ENCODE measurements around the gene TCF12.

The TCF12 gene

GRCh38 chr15:57018151-57018550 lies 99.7 kb downstream of the TCF12 start:
- DNase-seq (ENCODE audit: low spot score), result no peak

DNA sequence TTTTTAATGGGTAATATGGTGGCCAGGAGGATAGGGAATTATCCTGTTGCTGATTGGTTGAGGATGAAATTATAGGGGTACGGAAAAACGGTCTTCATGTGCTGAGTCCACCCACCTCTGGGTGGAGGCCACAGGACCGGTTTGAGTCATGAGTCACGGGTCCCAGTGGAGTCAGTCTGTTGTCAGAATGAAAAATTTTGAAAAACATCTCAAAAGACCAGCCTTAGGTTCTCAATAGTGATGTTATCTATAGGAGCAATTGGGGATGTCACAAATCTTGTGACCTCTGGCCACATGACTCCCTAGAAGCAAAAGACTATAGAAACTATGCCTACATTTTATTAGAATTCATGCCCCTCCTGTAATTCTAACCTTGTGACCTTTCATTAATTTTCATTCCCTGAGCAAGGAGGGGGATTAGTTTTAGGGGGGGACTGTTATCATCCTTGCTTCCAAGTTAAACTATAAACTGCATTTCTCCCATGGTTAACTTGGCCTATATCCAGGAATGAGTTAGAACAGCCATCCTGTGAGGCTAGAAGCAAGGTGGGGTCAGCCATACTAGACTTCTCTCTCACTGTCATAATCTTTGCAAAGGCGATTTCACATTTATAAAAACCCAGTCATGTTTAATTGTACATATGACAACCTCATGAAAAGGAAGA lies 101.2 kb downstream of the TCF12 start:
- DNase-seq (ENCODE audit: low spot score), result no peak

DNA sequence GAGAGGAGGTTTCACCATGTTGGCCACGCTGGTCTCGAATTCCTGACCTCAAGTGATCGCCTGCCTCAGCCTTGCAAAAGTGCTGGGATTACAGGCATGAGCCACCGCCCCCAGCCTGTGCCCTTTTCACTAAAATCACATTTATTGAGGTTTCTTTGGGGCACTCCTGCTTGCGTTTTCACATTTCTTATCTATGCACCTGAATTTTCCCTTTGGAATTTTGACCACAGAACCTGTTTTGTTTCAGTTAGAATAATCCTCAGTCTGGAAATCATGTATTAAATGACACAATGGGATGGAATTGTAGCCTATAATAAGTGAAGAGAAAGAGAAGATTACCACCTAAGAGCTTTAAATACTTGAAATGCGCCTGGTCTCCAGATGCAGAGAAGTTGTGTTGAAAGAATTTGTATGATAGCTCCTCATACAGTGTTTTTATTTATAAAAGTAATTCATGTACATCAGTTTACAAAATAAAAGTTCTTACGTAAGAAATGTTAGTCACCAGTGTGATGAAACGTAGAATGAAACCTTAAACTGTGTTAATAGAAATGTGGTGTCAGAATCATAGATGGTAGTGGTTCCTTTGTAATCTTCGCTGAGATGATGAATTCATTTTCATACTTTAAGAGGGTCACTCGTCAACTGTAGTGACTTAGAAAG lies 107.0 kb downstream of the TCF12 start:
- DNase-seq (ENCODE audit: low spot score), result no peak

GRCh38 chr15:57026016-57026592 lies 107.7 kb downstream of the TCF12 start:
- DNase-seq (ENCODE audit: low spot score), result no peak

DNA sequence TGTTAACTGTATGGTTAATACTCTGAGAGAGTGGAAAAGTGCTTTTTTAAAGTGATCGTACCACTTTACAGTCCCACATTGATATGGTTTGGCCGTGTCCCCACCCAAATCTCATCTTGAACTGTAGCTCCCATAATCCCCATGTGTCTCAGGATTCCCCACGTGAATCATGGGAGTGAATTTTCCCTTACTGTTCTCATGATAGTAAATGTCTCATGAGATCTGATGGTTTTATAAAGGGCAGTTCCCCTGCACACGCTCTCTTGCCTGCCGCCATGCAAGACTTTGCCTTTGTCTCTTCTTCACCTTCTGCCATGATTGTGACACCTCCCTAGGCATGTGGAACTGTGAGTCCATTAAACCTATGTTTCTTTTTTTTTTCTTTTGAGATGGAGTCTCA lies 109.2 kb downstream of the TCF12 start:
- no peak for DNase-seq (ENCODE audit: low spot score)

- DNase-seq (ENCODE audit: low spot score), result no peak
These were observed 109.7 kb downstream of the TCF12 start for GRCh38 chr15:57028176-57028575.

- no peak for DNase-seq (ENCODE audit: low spot score)
These were observed 111.6 kb downstream of the TCF12 start for GRCh38 chr15:57030011-57030410.

DNA sequence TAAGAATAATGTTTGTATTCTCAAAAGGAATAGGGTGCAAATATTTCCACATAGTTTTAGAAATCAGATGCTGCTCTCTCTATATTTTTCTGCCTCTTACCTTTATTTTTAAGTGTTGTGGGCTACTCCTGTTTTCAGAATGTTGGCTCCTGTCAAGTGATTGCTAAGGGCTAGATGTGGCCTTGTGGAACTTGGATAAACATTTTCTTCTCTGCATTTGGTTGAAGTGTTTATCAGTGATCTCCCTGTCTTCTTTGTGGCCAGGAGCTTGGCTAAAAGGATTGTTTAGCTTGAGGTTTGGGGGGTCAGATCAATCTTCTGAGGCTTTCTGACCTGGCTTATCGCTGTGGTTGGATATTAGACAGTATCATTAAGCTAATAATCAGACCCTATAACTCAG lies 112.6 kb downstream of the TCF12 start:
- no peak for DNase-seq (ENCODE audit: low spot score)

DNA sequence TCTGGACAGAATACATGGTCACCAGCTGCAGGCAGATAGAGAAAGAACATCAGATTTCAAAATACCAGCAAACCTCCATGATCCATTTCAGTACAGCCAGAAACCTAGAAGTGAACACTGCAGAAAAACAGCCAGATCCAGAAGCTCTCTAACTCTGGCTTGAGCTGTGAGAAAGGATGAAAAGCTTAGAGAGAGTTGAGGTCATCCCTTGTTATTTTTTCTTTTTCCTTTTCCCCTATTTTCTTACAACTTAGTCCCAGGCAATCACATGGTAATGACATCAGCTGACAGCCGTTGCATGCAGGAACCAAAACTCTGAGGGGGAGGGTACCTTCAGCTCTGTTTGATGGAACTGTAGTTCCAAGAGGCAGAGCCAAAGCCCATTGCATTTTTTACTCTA lies 113.2 kb downstream of the TCF12 start:
- no peak for DNase-seq (ENCODE audit: low spot score)

DNA sequence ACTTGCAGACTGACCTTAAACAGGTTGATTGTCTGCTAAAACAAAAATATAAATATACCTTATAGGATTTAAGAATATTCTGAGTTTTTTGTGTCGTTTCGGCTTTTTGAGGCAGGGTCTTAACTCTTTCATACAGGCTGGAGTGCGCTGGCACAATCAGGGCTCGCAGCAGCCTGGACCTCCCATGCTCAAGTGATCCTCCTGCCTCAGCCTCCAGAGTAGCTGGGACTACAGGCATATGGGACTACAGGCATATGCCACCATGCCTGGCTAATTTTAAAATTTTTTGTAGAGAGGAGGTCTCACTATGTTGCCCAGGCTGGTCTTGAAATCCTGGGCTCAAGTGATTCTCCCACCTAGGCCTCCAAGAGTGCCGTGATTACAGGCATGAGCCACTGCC lies 113.9 kb downstream of the TCF12 start:
- no peak for DNase-seq (ENCODE audit: low spot score)

- no peak for DNase-seq (ENCODE audit: low spot score)
These were observed 115.4 kb downstream of the TCF12 start for GRCh38 chr15:57033715-57034439.

- no peak for DNase-seq (ENCODE audit: low spot score)
These were observed 116.2 kb downstream of the TCF12 start for GRCh38 chr15:57034613-57035012.

DNA sequence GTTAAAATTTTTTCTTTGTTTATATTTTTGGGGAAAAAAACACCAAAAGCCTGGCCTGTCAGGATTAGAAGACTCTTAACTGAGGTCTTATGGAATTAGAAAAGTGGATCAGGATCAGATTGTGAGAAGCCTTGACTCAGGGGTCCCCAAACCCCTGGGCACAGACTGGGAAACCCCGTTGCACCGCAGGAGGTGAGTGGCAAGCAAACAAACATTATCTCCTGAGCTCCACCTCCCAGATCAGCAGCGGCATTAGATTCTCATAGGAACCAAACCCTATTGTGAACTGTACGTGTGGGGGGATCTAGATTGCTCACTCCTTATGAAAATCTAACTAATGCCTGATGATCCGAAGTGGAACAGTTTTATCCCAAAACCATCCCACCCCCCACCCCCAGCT lies 117.2 kb downstream of the TCF12 start:
- no peak for DNase-seq (ENCODE audit: low spot score)

GRCh38 chr15:57036352-57036751 lies 117.9 kb downstream of the TCF12 start:
- no peak for DNase-seq (ENCODE audit: low spot score)

- no peak for DNase-seq (ENCODE audit: low spot score)
These were observed 119.1 kb downstream of the TCF12 start for GRCh38 chr15:57037548-57037947.

DNA sequence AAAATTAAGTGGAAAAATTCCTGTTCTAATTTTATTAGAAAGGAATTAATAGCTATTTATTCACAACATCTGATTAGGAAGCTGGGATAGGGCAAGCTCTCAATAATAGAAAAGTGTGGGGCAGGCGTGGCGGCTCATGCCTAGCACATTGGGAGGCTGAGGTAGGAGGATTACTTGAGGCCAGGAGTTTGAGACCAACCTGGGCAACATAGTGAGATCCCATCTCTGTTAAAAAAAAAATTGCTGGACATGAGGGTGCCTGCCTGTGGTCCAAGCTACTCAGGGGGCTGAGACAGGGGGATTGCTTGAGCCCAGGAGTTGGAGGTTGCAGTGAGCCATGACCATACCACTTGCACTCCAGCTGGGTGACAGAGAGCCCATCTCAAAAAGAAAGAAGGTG lies 119.6 kb downstream of the TCF12 start:
- no peak for DNase-seq (ENCODE audit: low spot score)

GRCh38 chr15:57038496-57038895 lies 120.1 kb downstream of the TCF12 start:
- no peak for DNase-seq (ENCODE audit: low spot score)

DNA sequence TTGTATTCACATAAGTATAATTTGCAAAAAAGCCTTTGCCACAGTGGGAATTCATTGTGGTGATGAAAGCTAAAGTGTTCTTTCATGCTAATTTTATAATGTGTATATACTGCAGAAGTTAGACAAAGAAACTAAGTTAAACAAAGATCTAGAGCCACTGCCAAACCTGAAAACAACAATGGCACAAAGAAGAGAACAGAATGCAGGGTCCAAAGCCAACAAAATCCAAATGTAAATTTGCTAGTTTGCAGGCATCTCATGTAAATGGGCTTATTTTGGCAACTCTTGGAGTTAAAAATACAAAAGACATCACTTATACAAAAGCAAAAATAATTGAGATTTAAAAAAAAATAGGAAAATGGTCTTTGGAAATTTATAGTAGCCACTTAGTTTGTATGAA lies 123.0 kb downstream of the TCF12 start:
- no peak for DNase-seq (ENCODE audit: low spot score)

- no peak for DNase-seq (ENCODE audit: low spot score)
These were observed 125.7 kb downstream of the TCF12 start for GRCh38 chr15:57044072-57044702.

DNA sequence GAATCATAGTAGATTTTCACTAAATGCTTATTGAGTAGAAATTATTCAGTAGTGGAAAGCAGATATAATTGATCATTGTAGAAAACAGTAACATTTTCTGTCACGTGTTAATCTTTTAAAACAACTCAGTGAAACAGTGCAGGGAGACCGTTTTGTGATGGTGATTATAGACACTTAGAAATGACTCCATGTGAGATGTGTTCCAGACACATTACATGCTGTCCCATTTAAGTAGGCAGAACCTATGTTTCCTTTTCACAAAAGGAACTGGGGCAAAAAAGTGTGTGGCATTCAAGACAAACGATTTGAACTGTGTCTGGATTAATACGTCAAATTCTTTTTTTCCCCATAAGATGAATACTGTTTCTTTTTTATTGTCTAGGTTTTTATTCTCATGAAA lies 126.5 kb downstream of the TCF12 start:
- no peak for DNase-seq (ENCODE audit: low spot score)

DNA sequence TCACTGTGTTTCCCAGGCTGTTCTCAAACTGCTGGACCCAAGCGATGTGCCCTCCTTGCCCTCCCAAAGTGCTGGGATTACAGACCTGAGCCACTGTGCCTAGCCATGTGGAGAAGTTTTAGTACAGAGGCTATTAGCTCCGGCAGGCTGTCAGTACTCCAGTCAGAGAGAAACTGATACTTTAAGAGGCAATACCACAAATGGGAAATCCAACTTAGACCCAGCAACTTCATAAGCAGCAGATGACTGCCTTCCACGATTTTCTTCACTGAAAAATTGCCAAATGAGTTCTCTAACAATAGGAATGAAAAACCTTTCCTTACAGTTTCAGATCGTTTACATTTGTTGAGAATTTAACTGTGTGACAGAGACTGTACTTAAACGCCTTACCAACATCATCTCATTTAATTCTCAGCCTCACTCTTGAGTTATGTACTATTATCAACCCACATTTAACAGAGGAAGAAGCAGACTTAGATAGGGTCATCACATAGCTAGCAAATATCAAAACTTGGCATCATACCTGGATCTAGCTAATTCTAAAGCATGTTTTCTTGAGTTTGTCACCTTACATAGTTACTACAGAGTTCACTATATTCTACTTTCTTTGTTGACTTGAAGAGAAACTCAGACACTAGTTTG lies 127.4 kb downstream of the TCF12 start:
- DNase-seq (ENCODE audit: low spot score), result no peak

DNA sequence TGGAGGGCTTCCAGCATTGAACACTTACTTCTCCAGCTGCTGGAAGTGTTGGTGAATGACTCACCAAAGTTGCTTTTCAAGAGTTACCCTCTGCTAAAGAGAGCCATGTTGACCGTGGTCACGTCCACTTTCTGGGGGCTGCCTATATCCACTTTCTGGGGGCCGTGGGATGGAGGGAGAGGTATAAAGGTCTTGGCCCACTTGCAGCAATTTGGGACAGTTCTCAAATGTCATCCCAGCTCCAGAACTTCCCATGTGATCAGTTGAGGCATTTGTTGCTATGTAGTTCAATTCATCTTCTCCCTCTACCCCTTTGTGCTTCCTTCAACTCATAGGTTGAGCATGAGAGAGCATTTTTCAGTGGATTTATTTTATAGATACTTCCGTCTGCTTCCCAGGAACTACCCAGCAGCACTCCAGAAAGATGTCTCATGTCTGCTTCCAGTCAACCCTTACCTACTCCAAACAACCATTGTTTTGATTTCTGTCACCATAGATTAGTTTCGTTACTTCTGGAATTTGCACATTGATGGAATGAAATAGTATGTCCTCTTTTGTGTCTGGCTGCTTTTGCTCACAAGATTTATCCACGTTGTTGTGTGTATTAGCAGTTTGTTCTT lies 130.6 kb downstream of the TCF12 start:
- DNase-seq (ENCODE audit: low spot score), result no peak
